SK-N-DZ (cell line): ENCODE results near the gene GPR35. TPM values are rescaled to one million over a fixed set of nuclear protein-coding genes. Genes with fewer than 3 reads are reported as not detected.

Source experiments
- DNase-seq: peaks from one replicate; pipeline ENCODE4 v3.0.0-alpha.2; 2015; ENCODE audit warnings: low spot score
- polyA plus RNA-seq, 2 experiments: library from polyadenylated mRNA; depleted of rRNA; stranded (reverse); fragments of >200 nt; gene quantifications; 2 replicates each; pipeline ENCODE4 v1.2.3, GENCODE V29; 2014

The GPR35 gene
- not detected in 2 replicates for polyA plus RNA-seq (2014; cell fraction: cytosol; rRNA removed)
- polyA plus RNA-seq (2014; cell fraction: nucleus; rRNA removed): 0.16 TPM in 1 of 2 replicates, not detected in the other

- no peak for DNase-seq
Measured at GRCh38 chr2:240624950-240625621, at the start of gene GPR35. TSS of gene GPR35 (plus strand) at chr2:240625480. CDS start at chr2:240629953, 4,473 bp downstream.

- DNase-seq: no peak
Measured at GRCh38 chr2:240576036-240576435, 49.2 kb upstream of the GPR35 start.

GRCh38 chr2:240576436-240577205 is 48.7 kb upstream of the GPR35 start:
- DNase-seq: no peak

- no peak for DNase-seq
Measured at GRCh38 chr2:240577281-240578109, 47.8 kb upstream of the GPR35 start.

GRCh38 chr2:240578110-240578450 is 47.2 kb upstream of the GPR35 start:
- DNase-seq: no peak

GRCh38 chr2:240578488-240578887 is 46.8 kb upstream of the GPR35 start:
- no peak for DNase-seq

GRCh38 chr2:240579071-240579762 is 46.1 kb upstream of the GPR35 start:
- no peak for DNase-seq

- DNase-seq: no peak
Measured at GRCh38 chr2:240579771-240580614, 45.3 kb upstream of the GPR35 start.

GRCh38 chr2:240581811-240582210 is 43.5 kb upstream of the GPR35 start:
- DNase-seq: no peak

GRCh38 chr2:240582781-240583180 is 42.5 kb upstream of the GPR35 start:
- no peak for DNase-seq

- no peak for DNase-seq
Measured at GRCh38 chr2:240583774-240584173, 41.5 kb upstream of the GPR35 start.

GRCh38 chr2:240584486-240585031 is 40.7 kb upstream of the GPR35 start:
- DNase-seq: no peak

GRCh38 chr2:240585101-240585500 is 40.2 kb upstream of the GPR35 start:
- DNase-seq: no peak

- DNase-seq: no peak
Measured at GRCh38 chr2:240585681-240586197, 39.5 kb upstream of the GPR35 start.

- DNase-seq: peak; percentile 95
Measured at GRCh38 chr2:240586198-240586918, 38.9 kb upstream of the GPR35 start, which contains the start of gene CAPN10. TSS of gene CAPN10 (plus strand) at chr2:240586734. CDS start at chr2:240586912, 178 bp downstream.

GRCh38 chr2:240586919-240587800 is 38.1 kb upstream of the GPR35 start:
- DNase-seq: no peak

- no peak for DNase-seq
Measured at GRCh38 chr2:240588006-240588655, 37.1 kb upstream of the GPR35 start.

GRCh38 chr2:240588669-240589068 is 36.6 kb upstream of the GPR35 start:
- DNase-seq: no peak
